SKM-1 (cell line): ENCODE results near the gene HGFAC.

Source experiments
- DNase-seq: peaks from one replicate; lab custom pipeline; 2025; ENCODE audit not compliant: unreplicated experiment; lab: John Stamatoyannopoulos, UW

The HGFAC gene

GRCh38 chr4:3460926-3461325 is 19.2 kb downstream of the HGFAC start:
- no peak for DNase-seq

GRCh38 chr4:3461515-3462291 is 19.9 kb downstream of the HGFAC start:
- no peak for DNase-seq

GRCh38 chr4:3462321-3462789 is 20.6 kb downstream of the HGFAC start:
- DNase-seq: no peak

- DNase-seq: no peak
Measured at GRCh38 chr4:3462790-3463415, 21.1 kb downstream of the HGFAC start, which contains the start of gene DOK7. Gene DOK7 (plus strand): TSS chr4:3463306. CDS start chr4:3463376, 70 bp downstream.

GRCh38 chr4:3463556-3464348 is 22.0 kb downstream of the HGFAC start:
- no peak for DNase-seq

GRCh38 chr4:3464349-3464905 is 22.7 kb downstream of the HGFAC start:
- DNase-seq: no peak

- DNase-seq: no peak
Measured at GRCh38 chr4:3464911-3465697, 23.3 kb downstream of the HGFAC start.

- DNase-seq: no peak
Measured at GRCh38 chr4:3465698-3466671, 24.2 kb downstream of the HGFAC start.

- no peak for DNase-seq
Measured at GRCh38 chr4:3466691-3467600, 25.2 kb downstream of the HGFAC start.

GRCh38 chr4:3467601-3468031 is 25.8 kb downstream of the HGFAC start:
- no peak for DNase-seq

- no peak for DNase-seq
Measured at GRCh38 chr4:3468154-3468553, 26.4 kb downstream of the HGFAC start.

- no peak for DNase-seq
Measured at GRCh38 chr4:3468804-3469203, 27.0 kb downstream of the HGFAC start.

- DNase-seq: no peak
Measured at GRCh38 chr4:3469386-3470243, 27.8 kb downstream of the HGFAC start.

- no peak for DNase-seq
Measured at GRCh38 chr4:3470244-3471097, 28.7 kb downstream of the HGFAC start.

- no peak for DNase-seq
Measured at GRCh38 chr4:3471098-3471760, 29.5 kb downstream of the HGFAC start.

- no peak for DNase-seq
Measured at GRCh38 chr4:3471886-3472285, 30.1 kb downstream of the HGFAC start.
